ENCODE data around the gene HGS.

The HGS gene

GRCh38 chr17:81682565-81683207 lies 1.1 kb upstream of the HGS start:
- DNase-seq = no peak
- intact Hi-C loops (cut with DNase I) = loop anchor here (5.0 kb wide), 1 partner anchor 45 kb away; the partner anchor contains the start of genes NPLOC4 and TSPAN10

GRCh38 chr17:81683208-81683583 lies 615 bp upstream of the HGS start:
- intact Hi-C loops (cut with DNase I) = loop anchor here (5.0 kb wide), 1 partner anchor 46 kb away; the partner anchor contains the start of genes NPLOC4 and TSPAN10

DNA sequence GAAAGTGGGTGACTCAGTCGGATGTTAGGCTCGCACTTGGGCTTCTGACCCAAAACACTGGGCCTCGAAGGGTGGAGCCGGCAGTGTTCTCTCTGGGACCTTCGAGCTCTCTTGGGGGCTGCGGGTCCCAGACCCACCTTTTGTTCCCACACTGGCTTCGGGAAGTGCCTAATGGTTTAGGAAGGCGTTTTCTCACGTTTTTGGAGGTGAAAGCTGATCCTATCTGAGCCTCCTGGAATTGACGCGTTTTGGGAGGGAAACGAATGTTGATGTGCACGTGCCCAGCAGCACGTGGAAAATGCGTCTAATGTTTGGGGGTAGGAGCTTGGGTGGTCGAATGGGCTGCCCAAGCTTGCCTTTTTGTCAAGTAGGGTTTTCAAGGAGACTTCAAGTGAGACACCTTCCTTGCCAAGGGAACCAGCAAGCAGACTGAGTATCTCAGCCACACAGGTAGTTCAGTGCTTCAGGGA lies 666 bp downstream of the HGS start:
- intact Hi-C loops (cut with DNase I) = loop anchor here (1.0 to 5.0 kb wide), 2 partner anchors 19 to 47 kb away; partner anchors contain the start of genes MRPL12, NPLOC4 and TSPAN10
- DNase-seq = no peak

More at GRCh38 chr17:81683208-81683583, 615 bp upstream of the HGS start:
- peak in 1 of 10 donors; percentile 30 for DNase-seq

DNA sequence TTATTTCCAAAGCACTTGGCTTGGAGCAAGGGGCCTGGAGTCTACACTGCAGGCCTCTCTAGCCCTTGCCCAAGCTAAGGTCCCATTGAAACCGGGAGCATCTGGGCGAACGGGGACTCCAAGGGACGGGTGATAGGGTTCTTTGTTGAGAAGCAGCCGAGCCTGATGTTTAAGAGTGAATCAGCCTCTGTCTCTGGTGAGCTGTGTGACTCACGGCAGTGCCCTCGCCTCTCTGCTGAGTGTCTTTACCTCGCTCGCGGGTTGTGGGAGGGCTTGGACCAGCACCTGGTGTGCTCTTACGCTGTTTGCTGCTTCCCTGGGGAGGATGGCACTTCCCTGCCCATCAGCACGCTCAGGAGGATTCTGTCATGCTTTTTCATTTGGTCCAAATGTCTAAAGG lies 1.3 kb downstream of the HGS start:
- no peak for DNase-seq
- intact Hi-C loops (cut with DNase I) = no loop called here

DNA sequence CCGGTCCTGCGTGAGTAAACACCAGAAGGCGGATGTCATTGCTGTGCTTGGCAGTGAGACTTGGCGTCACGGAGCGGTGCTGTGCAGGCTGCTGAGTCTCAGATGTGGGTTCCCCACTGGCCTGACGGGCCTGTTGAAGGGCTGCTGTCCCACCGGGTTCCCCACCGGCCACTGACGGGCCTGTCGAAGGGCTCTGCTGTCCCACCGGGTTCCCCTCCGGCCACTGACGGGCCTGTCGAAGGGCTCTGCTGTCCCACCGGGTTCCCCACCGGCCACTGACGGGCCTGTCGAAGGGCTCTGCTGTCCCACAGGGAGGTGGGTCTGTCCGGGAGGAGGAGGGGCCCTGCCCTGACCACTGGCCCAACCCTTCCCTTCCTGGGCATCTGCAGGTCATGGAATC lies 2.8 kb downstream of the HGS start:
- intact Hi-C loops (cut with DNase I) = no loop called here
- DNase-seq = no peak

DNA sequence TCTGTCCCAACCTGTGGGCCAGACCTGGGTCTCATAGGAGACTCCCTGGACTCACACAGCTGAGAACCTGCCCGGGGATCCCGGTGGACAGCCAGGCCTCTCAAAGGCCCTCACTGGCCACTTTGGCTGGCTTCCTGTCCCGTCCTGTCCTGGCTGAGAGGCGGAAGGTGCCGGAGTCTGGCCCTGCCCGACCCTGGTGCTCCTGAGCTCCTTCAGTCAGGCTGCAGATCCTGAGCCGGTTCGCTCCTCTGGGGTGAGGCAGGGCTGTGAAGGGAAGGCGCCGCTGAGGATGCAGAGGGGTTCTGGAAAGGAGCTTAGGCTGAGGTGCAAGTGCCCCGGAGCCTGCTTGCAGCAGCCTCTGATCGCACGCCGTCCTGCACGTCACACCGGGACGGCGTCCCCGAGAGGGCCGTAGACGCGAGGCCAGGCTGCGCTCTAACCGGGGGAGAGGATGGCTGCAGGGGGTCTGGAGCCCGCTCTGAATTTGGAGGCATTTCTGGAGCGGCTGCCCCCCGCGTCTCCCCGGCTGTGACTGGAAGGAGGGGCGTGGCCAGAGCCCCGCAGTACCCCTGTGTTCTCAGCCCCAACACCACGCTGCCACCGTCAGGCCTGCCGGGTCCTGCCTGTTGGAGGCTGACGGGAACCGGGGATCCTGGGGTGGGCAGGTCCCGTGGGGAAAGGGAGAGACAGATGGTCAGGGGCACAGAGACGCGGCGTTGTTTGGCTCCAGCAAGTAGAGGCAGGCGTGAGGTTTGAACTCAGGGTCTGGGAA lies 4.1 kb downstream of the HGS start:
- no peak for DNase-seq
- intact Hi-C loops (cut with DNase I) = no loop called here

- DNase-seq = no peak
- intact Hi-C loops (cut with DNase I) = no loop called here
Observed at GRCh38 chr17:81688616-81689015, 4.8 kb downstream of the HGS start.

DNA sequence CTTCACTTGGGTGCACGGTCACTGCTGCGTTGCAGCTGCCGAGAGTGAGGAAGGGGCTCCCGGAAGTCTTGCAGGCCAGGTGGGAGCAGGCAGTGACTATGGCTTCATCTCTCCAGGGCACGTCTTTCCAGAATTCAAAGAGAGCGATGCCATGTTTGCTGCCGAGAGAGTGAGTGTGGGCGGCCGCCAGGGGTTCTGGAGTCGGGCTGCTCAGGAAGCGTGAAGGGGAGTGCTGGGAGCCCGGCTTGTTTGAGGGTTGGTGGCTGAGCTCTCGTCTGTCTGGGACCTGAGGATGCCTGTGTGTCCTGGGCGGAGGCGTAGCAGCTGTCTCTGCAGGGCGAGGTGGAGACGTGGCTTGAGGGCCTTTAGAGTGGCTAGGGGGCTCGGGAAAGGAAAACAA lies 6.3 kb downstream of the HGS start:
- intact Hi-C loops (cut with DNase I) = no loop called here
- no peak for DNase-seq

DNA sequence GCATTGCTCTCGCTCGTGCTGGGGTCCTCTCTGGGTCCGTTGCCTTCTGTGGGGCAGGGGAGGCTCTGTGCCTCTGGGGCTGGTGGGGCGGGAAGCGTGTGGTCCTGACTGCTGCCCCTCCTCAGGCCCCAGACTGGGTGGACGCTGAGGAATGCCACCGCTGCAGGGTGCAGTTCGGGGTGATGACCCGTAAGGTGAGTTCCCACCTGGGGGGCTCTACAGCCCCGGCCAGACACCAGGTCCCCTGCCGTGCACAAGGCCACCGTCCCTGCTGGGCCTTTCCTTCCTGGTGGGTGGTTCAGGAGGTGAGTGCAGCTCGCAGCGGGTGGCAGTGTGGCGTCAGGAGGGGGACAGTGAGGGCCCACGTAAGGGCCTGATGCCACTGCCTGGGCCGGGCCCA lies 6.7 kb downstream of the HGS start:
- DNase-seq = no peak
- intact Hi-C loops (cut with DNase I) = no loop called here

DNA sequence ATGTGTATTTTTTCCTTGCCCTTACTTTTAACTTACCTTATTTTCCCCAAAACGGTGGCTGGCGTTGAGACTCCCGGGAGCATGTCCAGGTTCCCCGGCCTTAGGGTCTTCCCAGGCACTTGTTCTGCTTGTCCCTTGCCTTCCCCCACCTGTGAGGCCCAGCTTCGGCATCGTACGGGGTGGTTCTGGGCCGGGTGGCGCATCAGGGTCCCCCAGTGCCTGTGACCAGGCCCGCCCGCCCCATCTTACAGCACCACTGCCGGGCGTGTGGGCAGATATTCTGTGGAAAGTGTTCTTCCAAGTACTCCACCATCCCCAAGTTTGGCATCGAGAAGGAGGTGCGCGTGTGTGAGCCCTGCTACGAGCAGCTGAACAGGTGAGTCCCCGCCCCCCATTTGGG lies 7.4 kb downstream of the HGS start:
- DNase-seq = no peak
- intact Hi-C loops (cut with DNase I) = no loop called here

DNA sequence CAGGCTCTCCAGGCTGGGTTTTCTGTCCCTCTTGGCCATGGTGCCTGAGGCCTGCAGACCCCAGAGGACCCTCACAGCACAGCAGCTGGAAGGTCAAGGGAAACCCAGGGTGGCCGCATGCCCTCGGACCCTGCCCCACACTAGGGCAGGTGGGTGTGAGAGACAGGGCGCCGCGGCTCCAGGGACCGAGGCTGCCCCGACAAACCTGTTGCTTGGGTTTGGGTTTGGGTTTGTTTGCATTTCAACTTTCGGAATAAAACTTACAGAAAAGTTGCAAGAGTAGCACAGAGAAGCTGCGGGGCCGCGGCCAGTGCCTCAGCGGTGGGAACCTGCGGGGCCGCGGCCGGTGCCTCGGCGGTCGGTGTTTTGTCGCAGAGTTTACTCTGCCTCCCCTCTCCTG lies 7.8 kb downstream of the HGS start:
- intact Hi-C loops (cut with DNase I) = no loop called here
- DNase-seq = no peak

DNA sequence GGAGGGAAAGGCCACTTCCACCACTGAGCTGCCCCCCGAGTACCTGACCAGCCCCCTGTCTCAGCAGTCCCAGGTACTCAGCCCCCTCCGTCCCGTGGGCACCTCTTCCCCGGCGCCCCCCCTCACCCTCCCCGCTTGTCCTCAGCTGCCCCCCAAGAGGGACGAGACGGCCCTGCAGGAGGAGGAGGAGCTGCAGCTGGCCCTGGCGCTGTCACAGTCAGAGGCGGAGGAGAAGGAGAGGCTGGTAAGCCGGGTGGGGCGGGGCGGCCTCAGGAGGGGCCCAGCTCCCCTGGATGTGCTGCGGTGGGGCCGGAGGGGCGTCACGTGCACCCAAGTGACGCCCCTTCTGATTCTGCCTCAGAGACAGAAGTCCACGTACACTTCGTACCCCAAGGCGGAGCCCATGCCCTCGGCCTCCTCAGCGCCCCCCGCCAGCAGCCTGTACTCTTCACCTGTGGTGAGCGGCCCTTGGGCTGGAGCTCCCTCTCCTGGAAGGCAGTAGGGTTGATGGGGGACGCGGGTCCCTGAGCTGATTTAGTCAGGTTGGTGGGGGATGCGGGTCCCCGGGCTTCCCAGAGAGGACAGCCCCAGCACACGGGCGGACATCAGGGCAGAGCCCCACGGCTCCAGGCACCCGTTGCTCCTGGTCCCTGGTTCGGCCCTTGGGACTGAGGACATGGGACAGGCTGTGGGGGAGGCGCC lies 9.8 kb downstream of the HGS start:
- DNase-seq = no peak
- intact Hi-C loops (cut with DNase I) = no loop called here

- intact Hi-C loops (cut with DNase I) = no loop called here
- DNase-seq = no peak
Observed at GRCh38 chr17:81694810-81695209, 11.0 kb downstream of the HGS start.

GRCh38 chr17:81695211-81695610 lies 11.4 kb downstream of the HGS start:
- intact Hi-C loops (cut with DNase I) = no loop called here

GRCh38 chr17:81695801-81696200 lies 12.0 kb downstream of the HGS start:
- intact Hi-C loops (cut with DNase I) = no loop called here
- no peak for DNase-seq

More at GRCh38 chr17:81695211-81695610, 11.4 kb downstream of the HGS start:
- no peak for DNase-seq

DNA sequence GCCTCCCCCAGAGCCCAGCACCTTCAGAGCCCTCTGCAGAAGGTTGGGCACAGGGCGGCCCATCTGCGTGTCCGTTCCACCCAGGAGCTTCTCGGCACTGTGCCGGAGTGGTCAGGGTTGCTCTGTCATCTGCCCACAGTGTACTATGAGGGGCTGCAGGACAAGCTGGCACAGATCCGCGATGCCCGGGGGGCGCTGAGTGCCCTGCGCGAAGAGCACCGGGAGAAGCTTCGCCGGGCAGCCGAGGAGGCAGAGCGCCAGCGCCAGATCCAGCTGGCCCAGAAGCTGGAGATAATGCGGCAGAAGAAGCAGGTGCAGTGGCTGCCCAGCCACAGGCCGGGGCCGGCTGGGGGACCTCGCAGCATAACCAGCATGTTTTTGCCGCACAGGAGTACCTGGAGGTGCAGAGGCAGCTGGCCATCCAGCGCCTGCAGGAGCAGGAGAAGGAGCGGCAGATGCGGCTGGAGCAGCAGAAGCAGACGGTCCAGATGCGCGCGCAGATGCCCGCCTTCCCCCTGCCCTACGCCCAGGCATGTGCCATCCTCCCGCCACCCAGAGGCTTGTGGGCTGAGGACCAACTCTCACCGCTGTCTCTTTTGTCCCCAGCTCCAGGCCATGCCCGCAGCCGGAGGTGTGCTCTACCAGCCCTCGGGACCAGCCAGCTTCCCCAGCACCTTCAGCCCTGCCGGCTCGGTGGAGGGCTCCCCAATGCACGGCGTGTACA lies 12.6 kb downstream of the HGS start:
- DNase-seq = no peak
- intact Hi-C loops (cut with DNase I) = no loop called here

GRCh38 chr17:81697261-81698044 lies 13.6 kb downstream of the HGS start:
- intact Hi-C loops (cut with DNase I) = no loop called here
- no peak for DNase-seq

GRCh38 chr17:81700353-81701287 lies 16.8 kb downstream of the HGS start:
- DNase-seq = no peak
- intact Hi-C loops (cut with DNase I) = no loop called here

Data from posterior cingulate gyrus (tissue), 11 donors.